Measurements from ENCODE around the gene ZMYM5. TPM values are rescaled to one million over a fixed set of nuclear protein-coding genes. Genes with fewer than 3 reads are reported as not detected.

The ZMYM5 gene
- total RNA-seq, 4 donors from 2014 or later: 21.5 to 27.8 (median 24.7) TPM

- intact Hi-C loops (cut with DNase I): no loop called here
- TF ChIP-seq POLR2A (IDR thresholded peaks at IDR 0.05) (no peak), CTCF (IDR thresholded peaks at IDR 0.05) (no peak)
- Histone ChIP-seq H3K27me3 (no peaks in the 10 kb centered on the region), H3K4me1 (peaks cover 6 to 14% of the 10 kb centered on the region in 2 donors), H3K9me3 (no peaks in the 10 kb centered on the region), H3K36me3 (peaks cover 6 to 16% of the 10 kb centered on the region in 2 donors), H3K4me3 (replicated peaks in 1 of 3) (no peak overlapping the region), H3K27ac (no peak overlapping the region)
- 71 to 82% methylated on average over 2 of the region's 2 CpGs for WGBS, 2 donors
- no peak for DNase-seq
Observed at GRCh38 chr13:19845758-19846157, 17.7 kb downstream of the ZMYM5 start.

- no peaks in the 10 kb centered on the region for H3K27me3 ChIP-seq
- peaks cover 7 to 13% of the 10 kb centered on the region in 2 donors for H3K4me1 ChIP-seq
- no peaks in the 10 kb centered on the region for H3K9me3 ChIP-seq
- no peak for DNase-seq
- peaks cover 0 to 1% of the 10 kb centered on the region in 2 donors for H3K36me3 ChIP-seq
- intact Hi-C loops (cut with DNase I): no loop called here
- no peak for TF ChIP-seq CTCF (IDR thresholded peaks at IDR 0.05)
- no peak for TF ChIP-seq POLR2A (IDR thresholded peaks at IDR 0.05)
- no peak overlapping the region for H3K4me3 ChIP-seq (replicated peaks in 1 of 3)
- WGBS, 2 donors: 35 to 39% methylated on average over 4 of the region's 4 CpGs
- peak overlapping the region in 1 of 3 donors; percentile 35 for H3K27ac ChIP-seq
Observed at GRCh38 chr13:19838865-19839275, 24.6 kb downstream of the ZMYM5 start.

GRCh38 chr13:19836472-19836871 is 27.0 kb downstream of the ZMYM5 start:
- no peak for DNase-seq
- no peaks in the 10 kb centered on the region for H3K27me3 ChIP-seq
- H3K9me3 ChIP-seq: no peaks in the 10 kb centered on the region
- WGBS, 2 donors: 97 to 100% methylated on average over 1 of the region's 1 CpG
- peaks cover 7 to 13% of the 10 kb centered on the region in 2 donors for H3K4me1 ChIP-seq
- no peak overlapping the region for H3K27ac ChIP-seq
- intact Hi-C loops (cut with DNase I): no loop called here
- TF ChIP-seq CTCF (IDR thresholded peaks at IDR 0.05) (no peak), POLR2A (IDR thresholded peaks at IDR 0.05) (no peak)
- no peak overlapping the region for H3K4me3 ChIP-seq (replicated peaks in 1 of 3)
- peaks cover 0 to 3% of the 10 kb centered on the region in 2 donors for H3K36me3 ChIP-seq

- Histone ChIP-seq H3K9me3 (no peaks in the 10 kb centered on the region), H3K27me3 (no peaks in the 10 kb centered on the region), H3K36me3 (peaks cover 0 to 3% of the 10 kb centered on the region in 2 donors), H3K4me1 (peaks cover 7 to 13% of the 10 kb centered on the region in 2 donors), H3K4me3 (replicated peaks in 1 of 3) (no peak overlapping the region), H3K27ac (no peak overlapping the region)
- intact Hi-C loops (cut with DNase I): no loop called here
- 44 to 58% methylated on average over 4 of the region's 4 CpGs for WGBS, 2 donors
- peak; percentile 55 to 63 for DNase-seq
- TF ChIP-seq CTCF (IDR thresholded peaks at IDR 0.05) (no peak), POLR2A (IDR thresholded peaks at IDR 0.05) (no peak)
Observed at GRCh38 chr13:19834704-19835103, 28.7 kb downstream of the ZMYM5 start.

GRCh38 chr13:19822673-19823072 is 40.8 kb downstream of the ZMYM5 start:
- H3K36me3 ChIP-seq: peaks cover 5 to 12% of the 10 kb centered on the region in 2 donors
- H3K4me3 ChIP-seq (replicated peaks in 1 of 3): no peak overlapping the region
- WGBS, 2 donors: 91 to 94% methylated on average over 3 of the region's 3 CpGs
- H3K27ac ChIP-seq: no peak overlapping the region
- intact Hi-C loops (cut with DNase I): no loop called here
- peaks cover 4 to 9% of the 10 kb centered on the region in 2 donors for H3K4me1 ChIP-seq
- H3K27me3 ChIP-seq: no peaks in the 10 kb centered on the region
- TF ChIP-seq POLR2A (IDR thresholded peaks at IDR 0.05) (no peak), CTCF (IDR thresholded peaks at IDR 0.05) (no peak)
- H3K9me3 ChIP-seq: no peaks in the 10 kb centered on the region
- DNase-seq: no peak

All from thyroid gland (tissue), 4 donors.